Heart left ventricle (tissue), 16 donors: Measurements from ENCODE around the gene ADGRB3. TPM values are rescaled to one million over a fixed set of nuclear protein-coding genes. Genes with fewer than 3 reads are reported as not detected.

ENCODE experiments used
- ATAC-seq, 4 donors: fragments of 200-7000 bp; cut with Tn5 transposase; one replicate each; pipeline ENCODE4 v1.9.1; 2020 to 2022; ENCODE audit warnings: moderate library complexity in 4 of 4, mild to moderate bottlenecking in 3 of 4, moderate number of reproducible peaks in 1 of 4
- DNase-seq, 5 donors: peaks; one replicate each; pipeline ENCODE4 v3.0.0-alpha.2; 2020
- H3K27ac ChIP-seq, 12 donors: fragments of 200-600 bp; sonication (generic) in 4 of 12; one replicate each; pipeline versions ENCODE4 v1.5.0 to v1.8.0; 2016 to 2022; ENCODE audit warnings: mild to moderate bottlenecking in 2 of 12
- H3K27me3 ChIP-seq, 9 donors: fragments of 200-600 bp; sonication (generic) in 2 of 9; one replicate each; pipeline versions ENCODE4 v1.5.1 to v1.8.0; 2016 to 2022; ENCODE audit warnings: mild to moderate bottlenecking in 3 of 9
- H3K36me3 ChIP-seq, 9 donors: fragments of 200-600 bp; sonication (generic) in 2 of 9; one replicate each; pipeline versions ENCODE4 v1.5.0 to v1.8.0; 2018 to 2022; ENCODE audit warnings: mild to moderate bottlenecking in 2 of 9
- H3K4me1 ChIP-seq, 12 donors: fragments of 200-600 bp; sonication (generic) in 4 of 12; one replicate each; pipeline versions ENCODE4 v1.5.0 to v1.8.0; 2016 to 2022; ENCODE audit warnings: mild to moderate bottlenecking in 3 of 12
- H3K4me3 ChIP-seq, 12 donors: fragments of 200-600 bp; sonication (generic) in 4 of 12; one replicate each; pipeline versions ENCODE4 v1.5.0 to v1.8.0; 2017 to 2022; ENCODE audit warnings: mild to moderate bottlenecking in 9 of 12, moderate library complexity in 4 of 12
- H3K9me3 ChIP-seq, 12 donors: fragments of 200-600 bp; sonication (generic) in 4 of 12; one replicate each; pipeline versions ENCODE4 v1.5.0 to v1.8.0; 2016 to 2022; ENCODE audit warnings: mild to moderate bottlenecking in 1 of 12
- POLR2A ChIP-seq, 2 donors: fragments of 450-650 bp; IDR thresholded peaks; one replicate each; pipeline ENCODE4 v1.6.1; 2017; ENCODE audit warnings: antibody characterized with exemption in 2 of 2, mild to moderate bottlenecking in 2 of 2, moderate library complexity in 2 of 2
- WGBS, 4 donors: extraction: QIAGEN DNeasy Blood & Tissue Kit in 2 of 4; methylation state at CpG; one replicate each; pipeline versions ENCODE4 v1.1.5 to v1.1.7; 2013 to 2018; 5-methylcytosine and 5-hydroxymethylcytosine counted together
- intact Hi-C, 10 donors: fragments of 100-400 bp; cut with DNase I; formaldehyde crosslinking; loops; one replicate each; pipeline versions ENCODE4 v1.11.1 to v1.14.2; 2022
- polyA plus RNA-seq, 2 donors: library from polyadenylated mRNA; stranded (reverse); fragments of 200-250 nt; gene quantifications; one replicate each; pipeline ENCODE4 v1.2.3, GENCODE V29; 2013
- total RNA-seq, 9 donors: library from RNA; depleted of rRNA in 2 of 9; stranded (reverse); fragments of >200 nt in 2 of 9; fragmentation: NEBNext Ultra II Directional in 3 of 9; extraction: Animal tissue kit (Norgen Biotek cat#: 25700) in 3 of 9; gene quantifications; one replicate each; pipeline versions ENCODE4 v1.1.0 to v1.2.4, GENCODE V29; 2016 to 2023
- TF ChIP-seq, protein P1 (sequence below), 12 donors: fragments of 200-600 bp; sonication (generic) in 4 of 12; IDR thresholded peaks; one replicate each; pipeline versions ENCODE4 v1.5.0 to v1.8.0; 2018 to 2022; ENCODE audit warnings: antibody characterized with exemption in 12 of 12, mild to moderate bottlenecking in 5 of 12
- donor health status: ischemic (EF 13 %, LVEDD 7.1; RV severe dilation, severe dysfunction).
- donor health status: healthy with polysubstance abuse.
- donor health status: DM: no; HTN: yes; CAD: no.
- donor health status: DM: no; HTN: no; CAD: no.
- donor health status: ischemic (EF 25% LVEDD 6.9; RV normal size, moderate dysfunction).
- donor health status: ischemic (EF 25% LVEDD 5.7; RV mildly dilated, moderate dysfunction).
- donor health status: healthy.
- donor health status: DM: yes; HTN: yes; CAD: no.
- donor health status: ischemic (EF 35%, LVEDD 5.7; RV mildly dilated, moderate dysfunction).
- donor health status: nonischemic (EF 11% LVEDD 7.7; RV severe dilation, severe dysfunction).
- donor health status: DM: yes; HTN: yes; CAD: no.
- donor health status: PGD.
- donor health status: ischemic (EF 29% LVEDD 5.4; RV normal size, mild dysfunction).
- donor health status: nonischemic (EF 23%, LVEDD 6.1; RV moderate dilation, normal function).

Gene ADGRB3
- total and polyA plus RNA-seq, 11 donors, result 0.51 to 2.5 (median 1.1) TPM

DNA sequence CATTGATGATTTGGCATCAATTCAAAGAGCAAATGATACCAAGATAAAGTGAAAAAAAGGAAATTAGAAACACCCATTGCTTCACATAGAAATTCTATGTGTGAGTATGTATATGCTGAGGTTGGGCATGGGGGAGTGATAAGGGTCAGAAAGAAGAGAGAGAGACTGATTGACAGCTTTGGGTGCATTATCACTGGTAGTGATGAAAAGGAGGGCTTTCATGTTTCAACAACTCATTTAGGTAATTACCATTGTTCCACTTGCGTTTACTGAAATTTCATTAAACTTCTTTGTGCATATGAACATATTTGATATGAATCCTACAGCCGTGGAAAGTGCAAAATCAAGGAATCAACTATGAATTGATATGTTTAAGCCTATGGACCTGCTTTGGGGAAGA, 84.7 kb downstream of the ADGRB3 start:
- Histone ChIP-seq H3K27me3 (no peaks in the 10 kb centered on the region), H3K36me3 (no peaks in the 10 kb centered on the region), H3K9me3 (no peaks in the 10 kb centered on the region), H3K4me1 (no peaks in the 10 kb centered on the region), H3K4me3 (no peak overlapping the region), H3K27ac (no peak overlapping the region)
- no peak for ATAC-seq
- no peak for DNase-seq
- WGBS, 4 donors, result 85 to 96% (median 94%) methylated on average over 2 of the region's 2 CpGs
- TF ChIP-seq, protein P1, sequence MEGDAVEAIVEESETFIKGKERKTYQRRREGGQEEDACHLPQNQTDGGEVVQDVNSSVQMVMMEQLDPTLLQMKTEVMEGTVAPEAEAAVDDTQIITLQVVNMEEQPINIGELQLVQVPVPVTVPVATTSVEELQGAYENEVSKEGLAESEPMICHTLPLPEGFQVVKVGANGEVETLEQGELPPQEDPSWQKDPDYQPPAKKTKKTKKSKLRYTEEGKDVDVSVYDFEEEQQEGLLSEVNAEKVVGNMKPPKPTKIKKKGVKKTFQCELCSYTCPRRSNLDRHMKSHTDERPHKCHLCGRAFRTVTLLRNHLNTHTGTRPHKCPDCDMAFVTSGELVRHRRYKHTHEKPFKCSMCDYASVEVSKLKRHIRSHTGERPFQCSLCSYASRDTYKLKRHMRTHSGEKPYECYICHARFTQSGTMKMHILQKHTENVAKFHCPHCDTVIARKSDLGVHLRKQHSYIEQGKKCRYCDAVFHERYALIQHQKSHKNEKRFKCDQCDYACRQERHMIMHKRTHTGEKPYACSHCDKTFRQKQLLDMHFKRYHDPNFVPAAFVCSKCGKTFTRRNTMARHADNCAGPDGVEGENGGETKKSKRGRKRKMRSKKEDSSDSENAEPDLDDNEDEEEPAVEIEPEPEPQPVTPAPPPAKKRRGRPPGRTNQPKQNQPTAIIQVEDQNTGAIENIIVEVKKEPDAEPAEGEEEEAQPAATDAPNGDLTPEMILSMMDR (IDR thresholded peaks at IDR 0.05), result no peak
- no peak for TF ChIP-seq POLR2A (IDR thresholded peaks at IDR 0.05)
- intact Hi-C loops, result loop anchor here in 1 of 10 donors (10.0 kb wide), 1 partner anchor 65 kb away; no protein-coding TSS in a partner anchor

DNA sequence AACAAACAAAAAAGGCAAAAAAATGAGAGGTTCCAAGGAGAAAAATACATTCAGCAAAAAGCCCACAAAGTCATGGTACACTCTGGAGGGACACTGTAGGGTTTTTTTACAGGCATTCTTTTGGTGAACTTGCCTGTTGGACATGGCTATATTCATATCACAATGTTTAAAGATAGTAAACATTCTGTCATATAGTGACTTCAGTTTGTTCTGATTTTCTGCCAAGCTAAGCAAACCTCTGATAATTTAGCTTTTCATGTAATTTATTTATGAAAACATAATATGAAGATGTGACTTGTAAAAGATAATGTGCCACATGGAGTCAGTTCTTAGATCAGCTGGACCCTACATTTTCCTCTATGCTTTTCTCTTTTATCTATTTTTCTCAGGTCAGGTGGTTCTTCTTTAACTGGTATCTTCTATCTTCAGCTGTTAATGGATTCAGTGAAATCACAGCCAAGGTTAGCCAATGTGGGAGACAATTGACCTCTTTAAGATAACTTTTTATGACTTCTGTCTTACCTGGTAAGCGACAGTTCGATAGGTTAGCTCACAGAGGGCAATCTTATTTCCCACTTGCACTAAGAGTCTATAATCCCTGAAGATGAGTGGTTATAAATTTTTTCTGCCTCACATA, 87.9 kb downstream of the ADGRB3 start:
- H3K27ac ChIP-seq, result no peak overlapping the region
- H3K27me3 ChIP-seq, result no peaks in the 10 kb centered on the region
- no peak for DNase-seq
- H3K9me3 ChIP-seq, result no peaks in the 10 kb centered on the region
- no peaks in the 10 kb centered on the region for H3K36me3 ChIP-seq
- intact Hi-C loops, result no loop called here
- peaks cover 0 to 4% (median 0%) of the 10 kb centered on the region in 12 donors for H3K4me1 ChIP-seq
- ATAC-seq, result no peak
- no peak for TF ChIP-seq POLR2A (IDR thresholded peaks at IDR 0.05)
- TF ChIP-seq, protein P1 (IDR thresholded peaks at IDR 0.05), result no peak
- WGBS, 4 donors, result 92 to 96% (median 93%) methylated on average over 2 of the region's 2 CpGs
- H3K4me3 ChIP-seq, result no peak overlapping the region

DNA sequence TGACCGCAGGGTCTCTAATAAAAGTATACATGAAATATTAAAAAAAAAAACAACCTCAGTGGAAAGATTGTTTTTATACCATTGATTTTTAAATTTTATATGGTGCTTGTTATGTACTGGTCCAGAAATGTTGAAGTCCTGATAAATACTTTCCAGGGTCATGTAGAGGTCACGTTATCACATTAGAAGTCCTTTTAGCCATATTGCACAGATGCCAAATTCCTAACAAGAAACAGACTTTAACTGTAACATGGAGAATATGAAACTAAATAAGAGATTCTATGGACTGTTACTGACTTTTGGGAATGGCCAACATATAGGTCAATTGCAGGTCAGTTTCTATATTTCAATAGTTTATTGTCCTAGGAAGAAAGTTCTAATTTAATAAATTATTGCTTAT, 89.0 kb downstream of the ADGRB3 start:
- TF ChIP-seq POLR2A (IDR thresholded peaks at IDR 0.05), result no peak
- TF ChIP-seq, protein P1 (IDR thresholded peaks at IDR 0.05), result no peak
- no peak for ATAC-seq
- Histone ChIP-seq H3K36me3 (no peaks in the 10 kb centered on the region), H3K4me3 (no peak overlapping the region), H3K9me3 (no peaks in the 10 kb centered on the region), H3K4me1 (peaks cover 0 to 4% (median 0%) of the 10 kb centered on the region in 12 donors), H3K27me3 (no peaks in the 10 kb centered on the region), H3K27ac (no peak overlapping the region)
- WGBS, 4 donors, result 65 to 73% (median 68%) methylated on average over 2 of the region's 2 CpGs
- intact Hi-C loops, result no loop called here
- DNase-seq, result no peak

DNA sequence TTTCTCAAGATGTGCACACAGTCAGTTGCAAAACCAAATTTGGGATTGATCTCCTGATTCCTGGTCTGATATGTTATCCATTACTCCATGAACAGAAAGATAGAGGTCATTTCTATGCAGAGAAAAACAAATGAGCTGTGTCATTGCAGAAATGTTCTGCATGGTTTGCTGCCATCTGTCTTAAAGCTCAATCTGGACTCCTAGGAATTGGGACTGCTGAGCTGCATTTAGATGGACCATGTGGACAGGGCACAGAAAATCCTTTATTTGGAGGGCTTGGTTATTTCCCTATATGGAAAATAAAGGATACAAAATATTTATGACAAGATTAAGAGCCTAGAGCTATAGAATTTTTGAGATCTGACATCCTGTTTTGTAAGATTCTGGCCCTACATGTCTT, 91.3 kb downstream of the ADGRB3 start:
- no peak overlapping the region for H3K27ac ChIP-seq
- DNase-seq, result no peak

More for the DNA sequence above, 91.3 kb downstream of the ADGRB3 start:
- no peaks in the 10 kb centered on the region for H3K9me3 ChIP-seq
- TF ChIP-seq POLR2A (IDR thresholded peaks at IDR 0.05), result no peak
- TF ChIP-seq, protein P1 (IDR thresholded peaks at IDR 0.05), result no peak
- H3K27me3 ChIP-seq, result no peaks in the 10 kb centered on the region
- no peak overlapping the region for H3K4me3 ChIP-seq
- peaks cover 0 to 4% (median 0%) of the 10 kb centered on the region in 12 donors for H3K4me1 ChIP-seq
- intact Hi-C loops, result no loop called here
- H3K36me3 ChIP-seq, result no peaks in the 10 kb centered on the region
- ATAC-seq, result no peak
